NOMO-1 (cell line): ENCODE data around the gene RAB31.
"Not testable (repeated sequence)": the region's sequence is repeated elsewhere in the genome, so short reads cannot be mapped to it uniquely, and the experiment has no call there.

Source experiments
- DNase-seq, 2 experiments: peaks; one replicate each; lab custom pipeline; 2025; ENCODE audit not compliant: unreplicated experiment in 2 of 2; lab: John Stamatoyannopoulos, UW

Gene RAB31

DNA sequence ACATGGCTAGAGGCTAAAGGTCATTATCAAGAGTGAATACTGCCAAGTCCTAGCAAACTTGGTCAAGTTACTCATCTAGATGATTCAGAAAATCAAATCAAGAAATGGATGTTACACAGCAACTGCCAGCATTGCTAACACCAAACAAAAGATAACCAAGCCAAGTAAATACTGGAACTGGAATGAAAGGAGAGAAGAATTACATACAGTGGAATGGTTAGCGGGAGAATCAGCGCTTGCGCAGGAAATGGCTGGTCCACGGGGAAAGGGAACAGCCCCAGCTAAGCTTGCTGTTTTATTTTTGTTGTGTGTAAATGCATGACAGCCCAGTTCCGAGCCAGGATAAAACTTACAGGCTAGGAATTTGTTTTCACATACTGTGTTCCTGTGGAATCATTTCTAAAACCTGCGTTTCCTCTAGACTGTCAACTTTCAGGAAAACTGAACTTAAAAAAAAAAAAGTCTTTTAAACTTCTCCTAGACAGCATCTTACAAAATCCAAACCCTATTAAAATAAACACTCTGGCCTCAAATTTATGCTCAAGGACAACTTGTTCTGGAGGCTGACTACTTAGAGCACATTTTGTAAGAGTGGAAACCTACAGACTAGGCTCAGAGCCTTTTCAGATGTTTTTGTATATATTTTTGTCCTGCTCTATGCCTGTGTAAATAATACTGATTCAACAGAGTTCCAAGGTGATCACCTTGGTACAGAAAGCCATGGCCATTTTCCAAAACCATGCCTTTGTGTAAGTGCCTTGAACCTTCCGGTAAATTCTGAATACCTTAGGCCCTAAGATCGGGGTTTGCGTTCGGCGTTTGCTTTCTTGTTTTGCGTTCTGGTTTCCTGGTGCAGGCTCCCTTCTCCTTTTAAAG lies 146.9 kb downstream of the RAB31 start:
- no peak for DNase-seq

DNA sequence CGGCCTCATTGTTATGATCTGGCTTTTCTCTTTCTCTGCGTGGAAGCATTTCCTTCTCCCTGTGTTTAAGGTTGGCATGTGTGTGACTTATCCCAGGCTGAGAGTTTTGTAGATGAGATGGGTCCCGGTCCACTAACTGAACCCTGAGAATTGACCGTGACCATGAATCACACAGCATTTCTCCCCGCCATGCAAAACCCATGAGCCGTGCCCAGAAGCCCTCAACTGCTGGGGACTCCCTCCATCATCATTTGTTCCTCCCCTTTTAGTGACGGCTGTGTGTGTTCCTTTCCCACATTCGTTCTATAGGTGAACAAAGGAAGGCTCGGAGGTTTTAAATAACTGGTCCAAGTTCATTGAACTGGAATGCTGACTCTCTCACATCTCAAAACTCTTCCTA lies 147.6 kb downstream of the RAB31 start:
- DNase-seq, result no peak

DNA sequence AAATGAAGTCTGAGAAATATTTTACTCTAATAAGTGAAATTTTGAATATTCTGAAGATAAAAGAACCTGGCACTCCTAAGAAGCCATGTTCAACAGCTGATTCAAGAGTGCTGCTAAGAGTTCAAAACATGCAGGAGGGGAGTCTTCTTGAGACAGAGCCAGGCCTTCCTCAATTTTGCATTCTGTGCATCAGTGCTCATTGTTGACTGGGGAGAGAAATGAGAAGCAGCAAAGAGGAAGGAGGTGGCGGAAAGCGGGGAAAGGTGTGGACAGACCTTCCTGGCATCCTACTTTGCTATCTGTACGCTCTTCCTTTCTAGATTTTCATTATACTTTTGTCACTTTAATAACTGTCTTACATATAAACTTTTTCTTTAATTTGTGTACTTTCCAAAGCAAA lies 148.0 kb downstream of the RAB31 start:
- DNase-seq, result peak in 1 of 2 experiments; percentile 60

DNA sequence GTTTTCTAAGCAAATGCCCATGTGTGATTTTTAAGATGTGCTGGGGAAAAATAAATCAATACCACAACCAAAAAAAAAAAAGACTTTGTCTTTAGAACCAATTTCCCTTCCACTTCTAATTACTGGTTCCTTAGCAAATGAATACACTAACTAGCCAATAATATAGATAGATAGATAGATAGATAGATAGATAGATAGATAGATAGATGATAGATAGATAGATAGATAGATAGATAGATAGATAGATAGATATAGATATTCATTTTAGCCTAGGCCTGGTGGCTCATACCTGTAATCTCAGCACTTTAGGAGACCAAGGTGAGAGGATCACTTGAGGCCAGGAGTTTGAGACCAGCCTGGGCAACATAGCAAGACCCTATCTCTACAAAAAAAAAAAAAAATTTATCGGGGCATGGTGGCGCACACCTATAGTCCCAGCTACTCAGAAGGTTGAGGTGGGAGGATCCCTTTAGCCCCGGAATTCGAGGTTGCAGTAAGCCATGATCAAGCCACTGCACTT lies 149.4 kb downstream of the RAB31 start:
- not testable (repeated sequence) for DNase-seq

DNA sequence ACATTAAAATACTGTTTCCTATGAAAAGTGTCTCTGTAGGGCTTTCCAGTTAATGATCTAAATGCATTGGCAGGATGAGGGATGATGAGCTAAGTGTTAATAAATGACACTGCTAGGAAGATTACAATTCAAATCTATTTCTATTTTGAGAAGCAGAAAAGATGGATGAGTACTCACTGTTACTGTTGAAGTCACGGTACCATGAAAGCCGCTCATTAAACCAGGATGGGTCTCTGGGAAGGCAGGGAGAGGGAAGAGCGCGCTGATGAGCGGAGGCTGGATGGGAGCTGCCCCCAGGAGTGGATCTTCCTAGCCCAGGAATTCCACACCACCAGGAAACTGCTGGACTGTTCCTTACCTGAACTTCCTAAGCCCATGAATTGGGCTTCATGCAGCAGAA lies 150.5 kb downstream of the RAB31 start:
- no peak for DNase-seq

DNA sequence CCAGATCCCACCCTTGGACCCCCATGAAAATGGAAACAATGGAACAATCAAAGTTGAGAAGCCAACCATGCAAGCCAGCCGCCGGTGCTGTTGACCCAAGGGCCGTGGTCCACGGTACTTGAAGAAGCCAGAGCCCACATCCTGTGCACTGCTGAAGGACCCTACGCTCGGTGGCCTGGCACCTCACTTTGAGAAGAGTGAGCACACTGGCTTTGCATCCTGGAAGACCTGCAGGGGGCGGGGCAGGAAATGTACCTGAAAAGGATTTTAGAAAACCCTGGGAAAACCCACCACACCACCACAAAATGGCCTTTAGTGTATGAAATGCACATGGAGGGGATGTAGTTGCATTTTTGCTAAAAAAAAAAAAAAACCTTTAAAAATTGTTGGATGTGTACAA lies 151.1 kb downstream of the RAB31 start:
- no peak for DNase-seq

DNA sequence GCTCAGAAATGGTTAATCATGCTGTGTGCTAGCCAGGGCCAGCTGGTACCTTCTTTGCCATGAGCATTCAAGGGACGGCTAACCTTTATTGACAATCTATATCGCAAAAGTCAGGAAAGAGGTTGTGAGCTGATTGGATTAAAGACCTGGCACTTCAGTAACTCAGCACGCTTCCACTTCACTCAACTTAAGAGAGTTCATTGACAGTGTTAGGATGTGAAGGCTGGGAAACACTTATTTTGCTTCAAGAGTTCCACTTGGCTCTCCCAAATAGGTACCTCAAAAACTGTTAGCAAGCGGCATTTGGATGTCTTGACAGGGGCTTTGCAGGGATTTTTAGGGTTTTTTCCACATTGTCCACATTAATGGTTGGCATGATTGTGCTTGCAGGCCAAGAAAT lies 152.6 kb downstream of the RAB31 start:
- no peak for DNase-seq

DNA sequence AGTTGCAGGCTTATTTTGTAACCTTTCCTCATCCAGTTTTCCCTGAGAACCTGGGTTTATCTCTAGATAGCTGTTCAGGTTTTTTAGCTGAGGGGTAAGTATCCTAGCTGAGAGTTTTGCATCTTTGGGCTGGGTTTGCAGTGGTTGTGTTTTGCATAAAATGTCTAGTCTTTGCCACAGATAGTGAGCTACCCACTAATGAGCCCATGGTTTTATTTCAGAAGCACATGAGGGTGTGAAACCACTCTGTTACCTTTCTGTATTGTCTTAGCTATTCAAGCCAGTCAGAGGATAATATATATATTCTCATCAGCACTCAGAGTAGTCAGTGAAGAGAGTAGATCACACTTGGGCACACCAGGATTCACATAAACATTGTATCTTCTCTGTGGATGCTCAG lies 153.1 kb downstream of the RAB31 start:
- no peak for DNase-seq

DNA sequence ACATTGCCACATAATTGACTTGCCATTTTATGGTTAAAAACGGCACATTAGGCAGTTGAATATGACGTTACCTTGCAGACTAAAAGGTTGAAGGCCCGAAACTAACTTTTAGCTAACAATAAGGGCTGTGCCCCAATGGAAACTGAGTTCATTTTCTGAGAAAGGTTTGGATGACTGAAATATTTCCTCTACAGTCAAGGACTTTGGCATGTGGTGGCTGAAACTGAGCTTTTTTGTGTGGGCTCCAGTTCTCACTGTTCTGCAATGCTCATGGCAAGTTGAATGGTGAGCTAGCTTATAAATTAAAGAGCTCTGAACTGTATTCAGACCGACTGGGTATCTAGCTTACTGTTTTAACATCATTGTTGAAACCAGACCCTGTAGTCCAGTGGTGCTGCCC lies 153.8 kb downstream of the RAB31 start:
- peak; percentile 21 to 30 for DNase-seq

DNA sequence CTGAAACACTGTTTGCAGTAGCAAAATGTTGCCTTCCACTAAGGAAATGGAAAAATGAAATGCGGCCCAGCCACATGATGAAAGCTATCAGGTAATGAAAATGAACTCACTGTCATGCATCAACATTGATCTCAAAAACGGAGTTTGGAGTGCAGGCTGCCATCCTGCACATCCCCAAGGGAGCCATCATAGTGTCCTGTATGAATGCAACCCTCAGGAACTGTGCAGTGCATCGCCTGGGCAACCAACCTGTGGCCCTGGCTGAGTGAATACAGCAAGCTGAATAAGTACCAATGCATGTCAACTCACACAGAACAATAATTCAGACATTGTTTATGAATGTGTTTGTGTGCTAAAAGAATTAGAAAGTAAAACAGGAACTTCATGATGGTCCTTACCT lies 154.6 kb downstream of the RAB31 start:
- DNase-seq, result no peak

DNA sequence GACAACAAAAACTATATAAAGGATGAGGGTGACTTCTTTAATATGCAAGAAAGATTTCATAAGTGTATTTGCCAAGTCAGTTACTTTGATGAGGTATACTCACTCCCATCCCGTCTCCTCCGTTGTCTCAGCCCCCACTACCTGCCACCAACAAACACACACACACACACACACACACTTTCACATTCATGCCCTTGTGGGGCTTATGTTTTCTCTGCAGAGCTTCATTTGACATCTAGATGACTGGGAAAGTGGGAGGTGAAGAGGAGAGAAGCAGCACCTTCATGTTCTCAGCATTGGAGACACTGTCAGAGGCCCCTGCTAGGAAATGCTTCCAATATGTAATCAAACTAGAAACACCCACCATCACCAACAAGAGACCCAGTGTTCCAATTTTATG lies 155.2 kb downstream of the RAB31 start:
- no peak for DNase-seq

DNA sequence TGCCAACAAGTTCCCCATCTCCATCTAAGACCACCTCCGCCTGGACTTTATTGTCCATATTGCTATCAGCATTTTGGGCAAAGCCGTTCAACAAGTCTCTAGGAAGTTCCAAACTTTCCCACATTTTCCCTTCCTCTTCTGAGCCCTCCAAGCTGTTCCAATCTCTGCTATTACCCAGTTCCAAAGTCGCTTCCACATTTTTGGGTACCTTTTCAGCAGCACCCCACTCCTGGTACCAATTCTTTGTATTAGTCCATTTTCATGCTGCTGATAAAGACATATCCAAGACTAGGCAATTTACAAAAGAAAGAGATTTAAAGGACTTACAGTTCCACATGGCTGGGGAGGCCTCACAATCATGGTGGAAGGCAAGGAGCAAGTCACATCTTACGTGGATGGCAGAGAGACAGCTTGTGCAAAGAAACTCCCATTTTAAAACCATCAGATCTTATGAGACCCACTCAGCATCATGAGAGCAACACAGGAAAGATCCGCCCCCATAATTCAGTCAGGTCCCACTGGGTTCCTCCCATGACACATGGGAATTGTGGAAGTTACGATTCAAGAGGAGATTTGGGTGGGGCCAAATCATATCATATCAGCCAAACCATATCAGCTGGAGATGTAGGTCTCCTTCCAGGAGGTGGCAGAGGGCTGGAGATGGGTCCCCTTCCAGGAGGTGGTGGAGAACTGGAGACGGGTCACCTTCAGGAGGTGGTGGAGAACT lies 157.8 kb downstream of the RAB31 start:
- DNase-seq, result no peak

DNA sequence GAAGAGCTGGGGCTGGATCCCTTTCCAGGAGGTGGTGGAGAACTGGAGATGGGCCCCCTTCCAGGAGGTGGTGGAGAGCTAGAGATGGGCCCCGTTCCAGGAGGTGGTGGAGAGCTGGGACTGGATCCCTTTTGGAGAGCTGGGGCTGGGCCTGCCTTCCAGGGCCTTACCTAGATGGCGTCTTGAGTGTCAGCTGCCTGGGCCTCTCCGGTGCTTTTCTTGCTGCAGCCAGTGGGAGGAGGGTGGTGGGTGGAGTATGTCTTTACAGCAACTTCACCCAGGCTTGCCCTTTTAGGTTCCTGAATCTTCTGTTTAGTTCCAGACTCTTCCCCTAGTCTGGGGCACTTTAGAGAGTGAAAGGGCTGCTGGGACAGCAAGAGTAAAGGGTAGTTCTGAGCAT lies 158.5 kb downstream of the RAB31 start:
- DNase-seq, result no peak

DNA sequence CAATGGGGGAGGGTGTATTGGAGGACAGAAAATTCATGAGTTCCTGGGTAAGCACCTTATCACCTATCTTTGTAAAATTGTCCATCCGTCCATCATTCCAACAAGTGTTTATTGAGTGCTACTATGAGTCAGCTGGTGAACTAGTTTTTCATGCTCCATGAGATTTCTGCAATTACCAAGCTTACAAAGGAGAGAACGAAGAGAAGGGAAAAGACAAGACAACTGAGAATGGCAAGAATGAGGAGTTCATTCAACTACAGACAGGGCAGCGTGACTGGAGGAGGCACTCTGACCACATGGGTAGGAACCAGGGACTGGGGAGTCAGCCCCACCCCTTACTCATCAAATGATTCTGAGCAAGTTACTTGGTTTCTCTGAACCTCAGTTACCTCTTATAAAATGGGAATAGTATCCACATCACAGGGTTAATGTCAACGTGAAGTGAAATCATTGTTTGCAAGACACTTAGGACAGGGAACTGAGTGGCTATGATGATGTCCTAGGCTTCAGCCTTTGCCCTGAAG lies 159.0 kb downstream of the RAB31 start:
- no peak for DNase-seq

DNA sequence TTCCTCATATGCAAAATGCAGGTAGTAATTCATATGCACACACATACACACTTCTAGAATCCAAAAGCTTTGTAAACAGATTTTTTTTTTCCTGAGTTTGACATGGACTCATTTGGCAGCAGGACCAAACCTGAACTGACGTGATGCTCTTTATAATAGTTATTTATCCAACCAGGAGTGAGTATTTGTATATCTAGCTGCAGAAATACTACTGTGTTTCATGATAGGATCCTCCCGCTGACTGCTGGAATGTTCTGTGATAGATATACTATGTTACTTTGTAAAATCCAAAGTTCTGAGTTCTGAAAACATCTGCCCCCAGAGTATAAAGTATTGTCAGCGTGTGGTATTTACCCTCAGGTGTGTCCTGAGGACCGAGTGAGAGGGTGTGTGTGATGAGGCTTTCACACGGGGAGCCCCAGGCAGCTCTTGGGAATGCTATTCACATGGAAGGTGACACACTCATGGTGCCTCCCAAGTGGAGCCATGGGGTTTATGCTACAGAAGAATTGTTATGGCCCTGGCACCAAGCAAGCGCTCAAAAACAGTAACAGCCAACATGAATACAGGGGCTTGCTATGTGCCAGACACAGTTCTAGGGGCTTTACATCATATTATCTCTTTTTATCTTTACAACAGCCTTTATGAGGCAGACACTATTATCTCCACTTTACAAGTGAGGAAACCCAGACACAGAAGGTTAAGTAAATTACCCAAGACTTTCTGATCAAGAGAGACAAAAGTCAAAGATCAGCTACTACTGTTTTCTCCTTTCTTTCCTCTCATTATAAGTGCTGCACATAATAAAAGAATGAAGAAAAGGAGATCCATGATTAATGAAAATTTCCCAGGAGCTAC lies 161.0 kb downstream of the RAB31 start:
- no peak for DNase-seq

DNA sequence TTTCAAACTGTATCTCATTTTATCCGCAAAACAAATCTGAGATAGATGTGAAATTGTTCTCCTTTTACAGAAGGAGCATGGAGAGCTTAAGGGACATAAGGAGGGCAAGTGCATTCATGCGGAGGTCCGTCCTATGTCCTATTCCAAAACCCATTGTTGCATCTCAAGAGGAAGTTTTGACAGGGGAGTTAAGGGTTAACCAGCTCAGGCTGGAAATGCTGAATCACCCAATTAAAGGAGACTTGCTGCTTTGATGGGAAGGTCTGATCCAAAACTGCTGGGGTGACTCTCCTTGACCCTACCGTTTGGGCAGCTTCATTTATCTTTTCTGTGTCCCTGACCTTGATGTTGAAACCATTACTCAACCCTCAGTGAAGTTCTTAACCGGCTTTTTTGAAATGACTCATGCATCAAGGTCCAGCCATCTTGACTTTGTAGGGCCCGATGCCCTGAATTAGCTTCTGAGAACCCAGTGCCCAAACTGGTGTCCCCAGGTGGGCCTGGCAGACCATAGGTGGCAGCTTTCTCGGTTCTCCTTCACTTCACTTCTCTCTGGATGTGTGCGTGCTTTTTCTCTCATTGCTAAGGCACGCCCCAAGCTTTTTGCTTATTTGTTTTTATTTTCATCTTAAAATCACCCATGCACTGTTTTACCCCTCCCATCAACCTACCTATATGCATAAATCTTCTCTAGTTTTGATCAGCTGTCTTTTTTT lies 161.8 kb downstream of the RAB31 start:
- peak; percentile 93 to 98 for DNase-seq

DNA sequence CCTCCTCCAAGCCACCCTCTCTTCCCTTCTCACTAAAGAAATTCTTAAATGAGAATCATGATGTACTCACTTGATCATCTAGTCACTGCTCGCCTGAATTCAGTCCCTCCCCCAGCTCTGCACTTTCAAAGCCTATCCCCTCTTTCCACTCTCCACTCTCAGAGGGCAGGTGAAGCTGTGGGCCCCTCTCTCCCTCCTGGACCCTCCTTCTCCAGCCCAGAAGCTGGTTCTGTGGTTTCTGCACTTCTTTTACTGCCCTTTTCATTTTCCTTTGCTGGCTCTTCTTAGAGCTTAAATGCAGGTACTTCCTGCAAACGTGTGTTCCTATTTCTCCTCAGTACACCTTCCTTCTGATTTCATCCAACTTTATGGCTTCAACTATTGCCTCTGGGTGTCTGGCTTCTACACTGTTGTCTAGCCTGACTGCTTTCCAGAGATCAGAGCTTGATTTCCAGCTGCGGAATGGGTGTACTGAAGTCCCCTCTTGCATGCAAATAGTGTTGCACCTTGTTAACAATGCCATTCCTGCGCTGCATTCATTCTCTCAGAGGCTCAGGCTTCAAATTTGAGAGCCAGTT lies 162.4 kb downstream of the RAB31 start:
- DNase-seq, result peak in 1 of 2 experiments; percentile 15

DNA sequence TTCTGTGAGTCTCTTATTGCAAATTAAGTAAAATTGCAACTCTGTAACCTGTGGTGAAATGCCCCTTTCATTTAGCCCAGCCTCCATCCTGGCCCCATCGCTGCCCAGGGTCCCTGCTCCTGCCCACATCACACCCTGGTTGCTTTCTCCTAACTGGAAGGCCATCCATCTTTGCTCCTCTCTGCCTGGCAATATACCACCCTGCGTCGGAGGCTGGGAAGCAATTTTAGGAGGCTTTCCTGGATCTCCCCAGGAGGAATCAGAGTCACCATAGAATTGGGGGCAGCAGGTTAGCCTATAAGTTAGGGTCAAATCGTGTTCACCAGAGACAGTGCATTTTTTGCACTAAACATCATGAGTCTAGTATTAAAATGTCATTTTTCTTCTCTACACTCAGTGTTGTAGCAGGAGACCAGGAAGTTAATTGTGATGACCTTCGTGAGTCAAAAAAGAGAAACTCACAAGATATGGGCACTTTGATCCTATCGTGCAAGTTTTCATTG lies 163.2 kb downstream of the RAB31 start:
- DNase-seq, result peak in 1 of 2 experiments; percentile 13

DNA sequence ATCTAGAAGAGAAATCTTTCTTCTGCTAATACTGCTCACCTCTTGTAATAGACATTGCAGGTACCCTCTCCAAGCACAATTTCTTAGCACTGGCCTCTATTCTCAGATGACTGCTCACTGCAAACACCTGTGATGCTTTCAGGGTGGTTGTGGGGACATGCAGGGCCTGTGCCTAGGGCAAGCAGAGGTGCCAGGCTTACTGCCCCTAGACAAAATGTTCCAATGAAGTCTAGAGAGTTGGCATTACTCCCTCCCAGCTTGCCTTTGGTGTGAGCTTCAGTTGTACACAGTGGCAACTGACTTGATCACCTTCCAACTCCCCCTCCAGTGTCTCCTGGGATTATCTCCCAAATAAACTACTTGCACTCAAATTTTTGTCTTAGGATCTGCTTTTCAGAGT lies 164.7 kb downstream of the RAB31 start:
- DNase-seq, result no peak

DNA sequence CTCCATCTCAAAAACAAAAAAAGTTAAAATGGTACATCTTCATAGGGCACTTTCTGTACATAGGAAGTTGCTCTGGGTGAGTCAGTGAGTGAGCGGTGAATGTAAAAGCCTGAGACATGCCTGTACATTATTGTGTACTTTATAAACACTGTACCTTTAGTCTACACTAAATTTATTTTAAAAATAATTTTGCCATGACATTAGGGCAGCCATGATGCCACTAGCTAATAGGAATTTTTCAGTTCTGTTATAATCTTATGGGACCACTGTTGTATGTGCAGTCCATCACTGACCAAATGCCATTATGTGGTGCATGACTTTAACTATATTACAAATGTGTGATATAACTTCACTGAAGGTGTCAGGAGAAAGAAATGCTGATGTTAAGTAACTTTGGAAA lies 166.6 kb downstream of the RAB31 start:
- DNase-seq, result no peak
